CD4-positive, alpha-beta T cell (primary cell): ENCODE measurements around the gene NOP53. TPM values are rescaled to one million over a fixed set of nuclear protein-coding genes. Genes with fewer than 3 reads are reported as not detected.
A peak's percentile ranks its signal among the peaks of the same experiment; 100 is the strongest.
"Not testable (repeated sequence)": the region's sequence is repeated elsewhere in the genome, so short reads cannot be mapped to it uniquely, and the experiment has no call there.

ENCODE experiments used
- ATAC-seq: fragments of 200-7000 bp; cut with Tn5 transposase; one replicate; pipeline ENCODE4 v1.10.0; 2022; ENCODE audit warnings: mild to moderate bottlenecking; ENCODE audit not compliant: poor library complexity
- CTCF ChIA-PET: fragments of 350-600 bp; sonication (Branson Sonifier 250); formaldehyde crosslinking; loops from one replicate; lab custom pipeline; 2021; ENCODE audit warnings: antibody characterized with exemption, inconsistent platforms; lab: Charles Lee
- POLR2A ChIA-PET: fragments of 350-600 bp; sonication (Branson Sonifier 250); formaldehyde crosslinking; loops from one replicate; lab custom pipeline; 2021; ENCODE audit warnings: antibody characterized with exemption, inconsistent platforms; lab: Charles Lee
- DNase-seq, 14 experiments: peaks; one replicate each; pipeline ENCODE4 v3.0.0-alpha.2; 2013 to 2020; ENCODE audit warnings: mixed read lengths in 2 of 14
- H3K27ac ChIP-seq, 2 donors: one replicate each; pipeline versions ENCODE4 v1.5.1 to v1.7.0; 2013; ENCODE audit warnings: low read length in 2 of 2, low read depth in 1 of 2, mild to moderate bottlenecking in 1 of 2
- H3K27me3 ChIP-seq, 2 experiments: 1 replicate in 1 of 2; 2 replicates in 1 of 2; pipeline versions ENCODE4 v1.6.1 to v1.7.0; 2013; ENCODE audit warnings: low read length in 2 of 2, control low read depth in 1 of 2, mild to moderate bottlenecking in 1 of 2, moderate library complexity in 1 of 2; ENCODE audit not compliant: insufficient read depth in 2 of 2, control insufficient read depth in 1 of 2
- H3K36me3 ChIP-seq: one replicate; pipeline ENCODE4 v1.6.1; 2013; ENCODE audit warnings: low read length, control low read depth; ENCODE audit not compliant: insufficient read depth
- H3K4me1 ChIP-seq: one replicate; pipeline ENCODE4 v1.6.1; 2013; ENCODE audit warnings: low read length, control low read depth; ENCODE audit not compliant: insufficient read depth
- H3K4me3 ChIP-seq: one replicate; pipeline ENCODE4 v1.5.1; 2013; ENCODE audit warnings: mild to moderate bottlenecking, low read length, moderate library complexity
- H3K9me3 ChIP-seq, 2 experiments: 1 replicate in 1 of 2; 2 replicates in 1 of 2; pipeline versions ENCODE4 v1.6.1 to v1.7.0; 2013; ENCODE audit warnings: low read length in 2 of 2, mild to moderate bottlenecking in 2 of 2, control low read depth in 1 of 2, moderate library complexity in 1 of 2; ENCODE audit not compliant: control insufficient read depth in 1 of 2, insufficient read depth in 1 of 2
- H3K27ac Mint-ChIP-seq: one replicate; pipeline ENCODE4 v1.8.0; 2020; ENCODE audit warnings: mixed read lengths
- H3K27me3 Mint-ChIP-seq: one replicate; pipeline ENCODE4 v1.8.0; 2021; ENCODE audit warnings: mixed read lengths
- H3K36me3 Mint-ChIP-seq: one replicate; pipeline ENCODE4 v1.8.0; 2021; ENCODE audit warnings: low read depth, mixed read lengths
- H3K4me1 Mint-ChIP-seq: one replicate; pipeline ENCODE4 v1.8.0; 2021; ENCODE audit warnings: low read depth, mixed read lengths
- H3K4me3 Mint-ChIP-seq: one replicate; pipeline ENCODE4 v1.8.0; 2020; ENCODE audit warnings: mild to moderate bottlenecking, mixed read lengths
- H3K9me3 Mint-ChIP-seq: one replicate; pipeline ENCODE4 v1.8.0; 2020; ENCODE audit warnings: mixed read lengths
- CTCF ChIP-seq: fragments of 200-600 bp; IDR thresholded peaks from one replicate; pipeline ENCODE4 v1.8.0; 2022; ENCODE audit warnings: antibody characterized with exemption, mild to moderate bottlenecking
- intact Hi-C, 2 experiments: fragments of 100-400 bp; cut with DNase I in 1 of 2; cut with micrococcal nuclease in 1 of 2; formaldehyde crosslinking; loops; one replicate each; pipeline versions ENCODE4 v1.15.1 to v1.9.0; 2023 to 2025; cut with DNase I, micrococcal nuclease
- total RNA-seq, 174 experiments: library from RNA in 2 of 174; stranded (reverse) in 2 of 174; gene quantifications; one replicate each; pipeline ENCODE4 v1.2.3 and lab custom pipeline; 2021 to 2026

Gene NOP53
- total RNA-seq, 2 experiments from 2014 or later, result 1,074 to 1,154 TPM

GRCh38 chr19:47776568-47776967 lies 31.2 kb downstream of the NOP53 start:
- ATAC-seq, result no peak
- CTCF ChIA-PET, result no interaction called here
- peaks cover 34% of the 10 kb centered on the region for H3K4me1 ChIP-seq
- intact Hi-C loops, result no loop called here
- no peak overlapping the region for H3K4me3 ChIP-seq
- POLR2A ChIA-PET, result no interaction called here
- no peaks in the 10 kb centered on the region for H3K27me3 ChIP-seq
- H3K27ac ChIP-seq, result no peak overlapping the region
- H3K36me3 Mint-ChIP-seq, result peaks cover 17% of the 10 kb centered on the region
- H3K4me1 Mint-ChIP-seq, result peaks cover 24% of the 10 kb centered on the region
- peak overlapping the region; percentile 91 for H3K4me3 Mint-ChIP-seq
- H3K27ac Mint-ChIP-seq, result peak overlapping the region; percentile 15
- TF ChIP-seq CTCF, result no peak
- no peaks in the 10 kb centered on the region for H3K9me3 Mint-ChIP-seq
- no peaks in the 10 kb centered on the region for H3K9me3 ChIP-seq
- H3K27me3 Mint-ChIP-seq, result no peaks in the 10 kb centered on the region
- DNase-seq, result no peak
- peaks cover 4% of the 10 kb centered on the region for H3K36me3 ChIP-seq

GRCh38 chr19:47777245-47778048 lies 32.1 kb downstream of the NOP53 start:
- H3K9me3 ChIP-seq, DNase-seq, H3K27me3 Mint-ChIP-seq, H3K9me3 Mint-ChIP-seq, ATAC-seq, H3K27me3 ChIP-seq, CTCF ChIA-PET, H3K36me3 ChIP-seq: not testable (repeated sequence)
- peaks cover 26% of the 10 kb centered on the region for H3K36me3 Mint-ChIP-seq
- intact Hi-C loops, result loop anchor here in 1 of 2 experiments (2.0 kb wide), 1 partner anchor 35 kb away; no protein-coding TSS in a partner anchor
- peaks cover 29% of the 10 kb centered on the region for H3K4me1 Mint-ChIP-seq
- H3K27ac Mint-ChIP-seq, result peak overlapping the region; percentile 90
- peaks cover 34% of the 10 kb centered on the region for H3K4me1 ChIP-seq
- POLR2A ChIA-PET, result interaction anchor here (0.6 to 1.0 kb wide), 2 partner anchors 32 to 40 kb away, joined by 4 to 7 read pairs; partner anchors contain the start of gene NOP53
- H3K4me3 Mint-ChIP-seq, result peak overlapping the region; percentile 91
- peak overlapping the region in 1 of 2 donors; percentile 77 for H3K27ac ChIP-seq
- H3K4me3 ChIP-seq, result peak overlapping the region; percentile 88

- Histone ChIP-seq H3K27me3 (no peaks in the 10 kb centered on the region), H3K4me3 (peak within 1 kb of the TSS; percentile 88), H3K36me3 (peaks cover 11% of the 10 kb centered on the region), H3K9me3 (no peaks in the 10 kb centered on the region), H3K27ac (peak within 1 kb of the TSS; percentile 77 to 97), H3K4me1 (peaks cover 34% of the 10 kb centered on the region)
- peak; percentile 91 for ATAC-seq
- Mint-ChIP-seq H3K27me3 (no peaks in the 10 kb centered on the region), H3K27ac (peak within 1 kb of the TSS; percentile 90), H3K4me1 (peaks cover 29% of the 10 kb centered on the region), H3K4me3 (peak within 1 kb of the TSS; percentile 91), H3K9me3 (no peaks in the 10 kb centered on the region), H3K36me3 (peaks cover 34% of the 10 kb centered on the region)
- intact Hi-C loops, result loop anchor here in 1 of 2 experiments (2.0 kb wide), 1 partner anchor 36 kb away; no protein-coding TSS in a partner anchor
- CTCF ChIA-PET, result interaction anchor here (0.6 kb wide), 1 partner anchor 11 kb away, joined by 3 read pairs; no protein-coding TSS in a partner anchor
- TF ChIP-seq CTCF, result no peak
- DNase-seq, result peak; percentile 58 to 87 (median 72)
- POLR2A ChIA-PET, result interaction anchor here (0.6 to 1.0 kb wide), 3 partner anchors 32 to 237 kb away, joined by 3 to 7 read pairs (median 4); partner anchors contain the start of gene NOP53
These were observed 33.0 kb downstream of the NOP53 start, which contains the start of gene SELENOW for GRCh38 chr19:47778049-47778953. SELENOW (plus strand) TSS chr19:47778703; CDS start chr19:47778786, 83 bp downstream.
